ENCODE data around the gene C3orf38. TPM values are rescaled to one million over a fixed set of nuclear protein-coding genes. Genes with fewer than 3 reads are reported as not detected.
"Not testable (repeated sequence)": the region's sequence is repeated elsewhere in the genome, so short reads cannot be mapped to it uniquely, and the experiment has no call there.

Gene C3orf38
- polyA plus RNA-seq, 1 donor from 2014 or later: 30.4 TPM

DNA sequence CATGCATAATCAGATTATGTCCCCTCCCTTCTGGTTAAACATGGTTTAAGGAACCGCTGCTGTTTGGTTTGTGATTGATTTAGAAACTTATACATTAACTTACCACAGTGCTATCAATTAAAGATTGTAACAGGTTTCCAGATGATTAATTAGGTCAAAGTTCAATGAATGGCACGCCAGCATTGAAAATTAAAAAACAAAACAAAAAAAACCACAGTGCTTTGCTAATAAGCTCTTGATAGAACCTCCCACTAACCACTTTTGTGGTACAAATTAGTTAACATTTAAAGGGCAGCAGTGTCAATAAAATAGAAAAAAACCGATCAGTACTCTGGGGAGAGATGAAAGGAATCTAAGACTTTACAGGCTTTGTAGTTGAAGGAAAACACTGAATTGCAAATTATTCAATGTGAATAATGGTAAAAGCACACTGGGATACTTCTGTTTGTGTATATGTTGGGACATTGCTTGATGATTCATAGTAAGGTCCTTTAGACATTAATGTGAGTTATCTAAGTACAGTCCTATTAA is 7.6 kb upstream of the C3orf38 start:
- H3K27ac Mint-ChIP-seq: peak overlapping the region in 1 of 3 donors; percentile 3
- peaks cover 4% of the 10 kb centered on the region for H3K36me3 Mint-ChIP-seq
- no peaks in the 10 kb centered on the region for H3K27me3 Mint-ChIP-seq
- H3K4me3 Mint-ChIP-seq: no peak overlapping the region
- H3K9me3 Mint-ChIP-seq: no peaks in the 10 kb centered on the region
- H3K4me1 Mint-ChIP-seq: no peaks in the 10 kb centered on the region

- Mint-ChIP-seq H3K27me3 (no peaks in the 10 kb centered on the region), H3K4me1 (peaks cover 9 to 21% (median 16%) of the 10 kb centered on the region in 3 donors), H3K4me3 (peak overlapping the region in 1 of 4 donors; percentile 100), H3K9me3 (no peaks in the 10 kb centered on the region), H3K27ac (no peak overlapping the region), H3K36me3 (no peaks in the 10 kb centered on the region)
Measured at GRCh38 chr3:88147261-88147660, 2.5 kb upstream of the C3orf38 start.

GRCh38 chr3:88148651-88149050 is 1.1 kb upstream of the C3orf38 start:
- Mint-ChIP-seq H3K27ac (peak overlapping the region; percentile 87 to 99 (median 90)), H3K4me3 (peak overlapping the region; percentile 87 to 100 (median 96)), H3K36me3 (no peaks in the 10 kb centered on the region), H3K27me3 (no peaks in the 10 kb centered on the region), H3K9me3 (no peaks in the 10 kb centered on the region), H3K4me1 (peaks cover 17 to 28% (median 23%) of the 10 kb centered on the region in 3 donors)

DNA sequence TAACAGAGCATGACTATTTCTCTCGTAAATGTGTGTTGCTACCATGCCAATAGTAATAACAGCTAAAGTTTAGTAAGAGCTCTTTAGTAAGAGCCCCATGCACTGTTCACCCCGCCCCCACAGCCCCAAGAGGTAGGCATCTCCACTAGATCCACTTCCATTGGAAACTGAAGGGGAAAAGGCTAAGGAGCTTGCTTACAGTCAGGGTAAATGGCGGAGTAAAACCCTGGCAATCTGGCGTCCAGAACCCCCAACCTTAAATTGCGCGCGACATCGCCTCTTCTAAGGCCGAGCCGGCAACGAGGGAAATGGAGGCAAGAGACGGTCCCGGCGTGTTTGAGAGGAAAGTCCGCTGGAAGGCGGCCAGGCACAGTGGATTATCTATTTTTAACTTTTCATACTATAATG is 654 bp upstream of the C3orf38 start:
- no peaks in the 10 kb centered on the region for H3K27me3 Mint-ChIP-seq
- no peaks in the 10 kb centered on the region for H3K9me3 Mint-ChIP-seq
- H3K4me3 Mint-ChIP-seq: peak overlapping the region; percentile 87 to 100 (median 96)
- peak overlapping the region; percentile 87 to 99 (median 90) for H3K27ac Mint-ChIP-seq
- no peaks in the 10 kb centered on the region for H3K36me3 Mint-ChIP-seq
- peaks cover 17 to 28% (median 23%) of the 10 kb centered on the region in 3 donors for H3K4me1 Mint-ChIP-seq

DNA sequence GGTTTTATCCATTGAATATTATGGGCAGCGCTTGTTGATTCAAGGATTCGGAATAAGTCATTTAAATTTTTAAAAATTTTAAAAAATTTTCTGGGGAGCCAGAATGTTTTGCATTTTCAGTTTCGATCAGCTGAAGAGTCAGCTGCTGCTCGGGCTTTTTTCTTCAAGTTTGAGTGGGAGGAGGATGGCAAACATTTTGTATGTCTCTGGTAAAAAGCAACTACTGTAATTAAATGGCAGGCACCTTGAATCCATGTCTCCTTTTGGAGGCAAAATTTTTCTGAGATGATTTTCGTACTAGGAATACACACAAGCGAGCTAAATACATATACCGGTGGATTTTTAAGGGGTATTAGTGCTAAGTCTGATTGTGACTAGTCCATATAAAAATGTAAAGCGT is 612 bp downstream of the C3orf38 start:
- Mint-ChIP-seq H3K4me1 (peaks cover 17 to 31% (median 25%) of the 10 kb centered on the region in 3 donors), H3K36me3 (no peaks in the 10 kb centered on the region), H3K27ac (peak overlapping the region; percentile 90 to 99 (median 99)), H3K9me3 (no peaks in the 10 kb centered on the region), H3K27me3 (no peaks in the 10 kb centered on the region), H3K4me3 (peak overlapping the region; percentile 97 to 100 (median 98))

DNA sequence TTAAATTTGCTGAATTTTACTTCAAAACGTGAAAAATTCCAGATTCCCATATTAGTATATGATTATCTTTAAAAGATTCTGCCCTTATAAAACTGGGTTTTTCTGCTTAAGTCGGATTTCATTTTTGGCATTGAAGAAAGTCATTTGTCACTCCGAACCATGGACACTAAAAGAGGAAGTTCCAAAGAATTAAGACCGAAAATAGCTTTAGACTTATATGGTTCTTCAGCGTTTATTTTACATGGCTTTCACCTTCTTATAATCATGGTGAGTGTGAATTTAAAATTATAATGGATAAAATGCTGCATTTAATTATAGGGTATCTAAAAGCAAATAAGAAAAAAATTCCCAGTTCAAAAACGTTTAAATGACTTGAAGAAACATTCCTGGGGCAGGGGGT is 1.0 kb downstream of the C3orf38 start:
- Mint-ChIP-seq H3K27ac (peak overlapping the region; percentile 90 to 99 (median 99)), H3K4me1 (peaks cover 17 to 34% (median 27%) of the 10 kb centered on the region in 3 donors), H3K9me3 (no peaks in the 10 kb centered on the region), H3K27me3 (no peaks in the 10 kb centered on the region), H3K4me3 (peak overlapping the region; percentile 97 to 100 (median 98)), H3K36me3 (no peaks in the 10 kb centered on the region)

- Mint-ChIP-seq H3K9me3 (no peaks in the 10 kb centered on the region), H3K36me3 (peaks cover under 1% of the 10 kb centered on the region), H3K27me3 (no peaks in the 10 kb centered on the region), H3K4me3 (peak overlapping the region; percentile 97 to 100 (median 98)), H3K27ac (peak overlapping the region in 2 of 3 donors; percentile 52 to 90), H3K4me1 (peaks cover 17 to 39% (median 32%) of the 10 kb centered on the region in 3 donors)
Measured at GRCh38 chr3:88151358-88151757, 1.6 kb downstream of the C3orf38 start.

DNA sequence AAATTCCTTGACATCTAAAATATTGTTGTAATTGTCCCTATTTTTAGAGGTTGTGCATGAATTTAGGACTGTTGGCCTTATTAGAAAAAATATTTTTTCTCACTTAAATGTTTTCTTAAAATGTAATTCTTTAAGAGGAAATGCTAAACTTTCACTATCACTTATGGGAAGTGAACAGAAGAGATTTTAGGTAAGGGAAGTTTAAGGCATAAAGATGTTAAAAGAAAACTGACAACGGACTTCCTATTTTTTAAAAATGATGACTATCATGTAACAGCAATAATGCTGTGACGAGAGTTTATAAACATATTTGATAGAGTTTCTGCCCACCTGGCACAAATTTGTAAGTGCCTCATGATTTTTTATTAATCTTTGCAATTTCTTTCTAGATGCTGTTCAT is 3.1 kb downstream of the C3orf38 start:
- Mint-ChIP-seq H3K4me3 (peak overlapping the region; percentile 70 to 100 (median 92)), H3K4me1 (peaks cover 22 to 49% (median 40%) of the 10 kb centered on the region in 3 donors), H3K27ac (peak overlapping the region in 1 of 3 donors; percentile 90), H3K36me3 (peaks cover 7% of the 10 kb centered on the region), H3K9me3 (no peaks in the 10 kb centered on the region), H3K27me3 (no peaks in the 10 kb centered on the region)

- Mint-ChIP-seq H3K4me1 (peaks cover 0 to 24% (median 15%) of the 10 kb centered on the region in 3 donors), H3K36me3 (peaks cover 11% of the 10 kb centered on the region), H3K27me3 (no peaks in the 10 kb centered on the region), H3K9me3 (no peaks in the 10 kb centered on the region), H3K4me3 (no peak overlapping the region), H3K27ac (no peak overlapping the region)
Measured at GRCh38 chr3:88166419-88166971, 16.7 kb downstream of the C3orf38 start.

DNA sequence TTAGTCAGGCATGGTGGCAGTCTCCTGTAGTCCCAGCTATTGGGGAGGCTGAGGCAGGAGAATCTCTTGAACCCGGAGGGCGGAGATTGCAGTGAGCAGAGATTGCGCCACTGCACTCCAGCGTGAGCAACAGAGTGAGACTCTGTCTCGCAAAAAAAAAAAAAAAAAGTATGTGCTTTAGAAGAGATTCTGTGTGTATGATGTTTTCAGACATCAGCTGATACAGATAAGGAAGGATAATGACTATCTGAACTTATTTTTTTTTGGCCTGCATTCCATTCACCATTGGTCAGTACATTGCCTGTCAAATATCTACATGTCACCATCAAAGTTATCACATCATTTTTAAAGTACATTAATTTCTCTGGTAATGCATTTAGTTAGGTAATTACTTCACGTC is 17.4 kb downstream of the C3orf38 start:
- Mint-ChIP-seq H3K27me3 (no peaks in the 10 kb centered on the region), H3K9me3 (no peaks in the 10 kb centered on the region), H3K4me1 (peaks cover 0 to 22% (median 15%) of the 10 kb centered on the region in 3 donors), H3K4me3 (no peak overlapping the region), H3K36me3 (peaks cover 12% of the 10 kb centered on the region), H3K27ac (no peak overlapping the region)

GRCh38 chr3:88167704-88168103 is 17.9 kb downstream of the C3orf38 start:
- Mint-ChIP-seq H3K36me3 (peaks cover 13% of the 10 kb centered on the region), H3K27ac (no peak overlapping the region), H3K27me3 (no peaks in the 10 kb centered on the region), H3K4me3 (no peak overlapping the region), H3K4me1 (peaks cover 0 to 17% (median 14%) of the 10 kb centered on the region in 3 donors), H3K9me3 (no peaks in the 10 kb centered on the region)

GRCh38 chr3:88168171-88168570 is 18.4 kb downstream of the C3orf38 start:
- no peaks in the 10 kb centered on the region for H3K9me3 Mint-ChIP-seq
- no peak overlapping the region for H3K4me3 Mint-ChIP-seq
- peaks cover 14% of the 10 kb centered on the region for H3K36me3 Mint-ChIP-seq
- no peaks in the 10 kb centered on the region for H3K27me3 Mint-ChIP-seq
- no peak overlapping the region for H3K27ac Mint-ChIP-seq
- H3K4me1 Mint-ChIP-seq: peaks cover 0 to 14% (median 10%) of the 10 kb centered on the region in 3 donors

DNA sequence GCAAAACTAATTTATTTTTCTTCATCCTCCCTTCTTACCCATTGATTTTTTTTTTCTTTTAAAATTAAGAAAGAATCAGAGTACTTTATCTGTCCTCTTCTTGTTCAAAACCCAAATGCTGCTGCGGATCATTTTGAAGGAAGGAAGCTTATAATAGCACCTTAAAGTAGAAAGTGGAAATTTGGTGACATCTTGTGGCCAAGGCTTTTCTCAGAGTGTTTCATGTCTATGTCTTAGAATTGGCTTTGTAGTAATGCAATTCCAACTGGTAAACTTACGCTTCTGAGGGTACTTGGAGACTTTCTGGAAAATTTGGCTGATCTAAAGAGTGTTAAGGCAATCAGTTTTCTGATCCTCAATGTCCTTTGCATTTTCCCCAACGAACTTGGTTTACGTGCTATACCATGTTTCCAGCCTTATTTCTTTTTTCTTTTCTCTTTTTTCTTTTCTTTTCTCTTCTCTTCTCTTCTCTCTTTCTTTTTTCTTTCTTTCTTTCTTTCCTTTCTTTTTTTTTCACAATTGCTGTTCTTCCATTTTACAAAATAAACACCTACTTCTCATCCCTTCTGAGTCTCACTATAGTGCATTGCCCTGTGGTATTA is 30.7 kb downstream of the C3orf38 start:
- Mint-ChIP-seq H3K36me3 (peaks cover 1% of the 10 kb centered on the region), H3K4me1 (peaks cover 2 to 4% (median 4%) of the 10 kb centered on the region in 3 donors), H3K9me3 (peaks cover 0 to 5% (median 2%) of the 10 kb centered on the region in 3 donors), H3K27me3 (no peaks in the 10 kb centered on the region), H3K27ac (no peak overlapping the region), H3K4me3 (no peak overlapping the region)

DNA sequence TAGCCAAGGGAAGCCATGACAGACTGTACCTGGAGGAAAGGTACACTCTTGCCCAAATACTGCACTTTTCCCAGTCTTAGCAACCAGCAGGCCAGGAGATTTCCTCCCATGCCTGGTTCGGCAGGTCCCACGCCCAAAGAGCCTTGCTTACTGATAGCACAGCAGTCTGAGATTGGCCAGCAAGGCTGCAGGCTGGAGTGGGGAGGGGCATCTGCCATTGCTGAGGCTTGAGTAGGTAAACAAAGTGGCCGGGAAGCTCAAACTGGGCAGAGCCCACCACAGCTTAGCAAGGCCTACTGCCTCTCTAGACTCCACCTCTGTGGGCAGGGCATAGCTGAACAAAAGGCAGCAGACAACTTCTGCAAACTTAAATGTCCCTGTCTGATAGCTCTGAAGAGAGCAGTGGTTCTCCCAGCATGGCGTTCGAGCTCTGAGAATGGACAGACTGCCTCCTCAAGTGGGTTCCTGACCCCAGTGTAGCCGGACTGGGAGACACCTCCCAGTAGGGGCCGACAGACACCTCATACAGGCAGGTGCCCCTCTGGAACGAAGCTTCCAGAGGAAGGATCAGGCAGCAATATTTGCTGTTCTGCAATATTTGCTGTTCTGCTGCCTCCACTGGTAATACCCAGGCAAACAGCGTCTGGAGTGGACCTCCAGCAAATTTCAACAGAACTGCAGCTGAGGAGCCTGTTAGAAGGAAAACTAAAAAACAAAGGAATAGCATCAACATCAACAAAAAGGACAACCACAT is 32.6 kb downstream of the C3orf38 start:
- H3K4me1 Mint-ChIP-seq, H3K27ac Mint-ChIP-seq, H3K36me3 Mint-ChIP-seq, H3K27me3 Mint-ChIP-seq, H3K9me3 Mint-ChIP-seq, H3K4me3 Mint-ChIP-seq: not testable (repeated sequence)

GRCh38 chr3:88188436-88188835 is 38.7 kb downstream of the C3orf38 start:
- Mint-ChIP-seq H3K27ac (no peak overlapping the region), H3K4me3 (peak overlapping the region in 1 of 4 donors; percentile 61), H3K27me3 (no peaks in the 10 kb centered on the region), H3K4me1 (peaks cover 0 to 2% (median 1%) of the 10 kb centered on the region in 3 donors), H3K36me3 (no peaks in the 10 kb centered on the region), H3K9me3 (peaks cover 0 to 9% (median 0%) of the 10 kb centered on the region in 3 donors)
